ENCODE results near the gene TBX1.
"Not testable (repeated sequence)": the region's sequence is repeated elsewhere in the genome, so short reads cannot be mapped to it uniquely, and the experiment has no call there.

Gene TBX1

DNA sequence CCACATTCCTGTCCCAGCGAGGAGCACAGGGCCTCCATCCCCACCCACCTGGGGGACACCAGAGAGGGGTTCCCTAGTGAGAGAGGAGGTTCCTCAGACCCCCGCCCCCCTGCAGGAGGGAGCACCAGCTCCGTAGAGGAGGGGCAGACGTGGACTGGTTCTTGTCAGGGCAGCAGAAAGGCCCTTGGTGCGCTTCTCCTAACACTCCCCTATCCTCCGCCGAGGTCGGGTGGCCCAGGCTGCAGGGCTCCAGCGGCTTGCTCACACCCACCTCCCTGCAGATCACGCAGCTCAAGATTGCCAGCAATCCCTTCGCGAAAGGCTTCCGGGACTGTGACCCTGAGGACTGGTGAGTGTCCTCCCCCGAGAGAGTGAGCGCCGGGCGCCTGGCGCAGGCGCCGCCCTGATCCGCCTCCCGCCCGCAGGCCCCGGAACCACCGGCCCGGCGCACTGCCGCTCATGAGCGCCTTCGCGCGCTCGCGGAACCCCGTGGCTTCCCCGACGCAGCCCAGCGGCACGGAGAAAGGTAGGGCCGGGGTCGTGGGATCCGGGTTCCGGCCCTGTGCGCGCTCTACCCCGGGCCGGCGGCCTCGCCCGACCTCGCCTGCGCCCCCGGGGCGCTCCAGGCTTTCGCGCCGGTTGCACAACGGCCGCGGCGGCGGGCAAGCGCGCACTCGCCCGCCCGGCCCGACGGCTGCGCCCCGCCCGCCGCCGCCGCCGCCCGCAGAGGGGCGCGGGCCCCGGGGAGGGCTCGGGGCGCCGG lies 5.1 kb downstream of the TBX1 start:
- peak; percentile 13 for DNase-seq (ENCODE audit: low spot score)

DNA sequence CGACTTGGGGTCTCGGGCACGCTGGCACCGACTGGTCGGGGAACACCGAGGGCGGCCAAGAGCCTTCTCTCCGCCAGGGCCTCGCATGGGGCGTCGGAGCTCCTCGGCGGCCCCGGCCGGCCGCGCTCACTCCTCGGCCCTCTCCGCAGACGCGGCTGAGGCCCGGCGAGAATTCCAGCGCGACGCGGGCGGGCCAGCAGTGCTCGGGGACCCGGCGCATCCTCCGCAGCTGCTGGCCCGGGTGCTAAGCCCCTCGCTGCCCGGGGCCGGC lies 5.6 kb downstream of the TBX1 start:
- DNase-seq (ENCODE audit: low spot score) = no peak

DNA sequence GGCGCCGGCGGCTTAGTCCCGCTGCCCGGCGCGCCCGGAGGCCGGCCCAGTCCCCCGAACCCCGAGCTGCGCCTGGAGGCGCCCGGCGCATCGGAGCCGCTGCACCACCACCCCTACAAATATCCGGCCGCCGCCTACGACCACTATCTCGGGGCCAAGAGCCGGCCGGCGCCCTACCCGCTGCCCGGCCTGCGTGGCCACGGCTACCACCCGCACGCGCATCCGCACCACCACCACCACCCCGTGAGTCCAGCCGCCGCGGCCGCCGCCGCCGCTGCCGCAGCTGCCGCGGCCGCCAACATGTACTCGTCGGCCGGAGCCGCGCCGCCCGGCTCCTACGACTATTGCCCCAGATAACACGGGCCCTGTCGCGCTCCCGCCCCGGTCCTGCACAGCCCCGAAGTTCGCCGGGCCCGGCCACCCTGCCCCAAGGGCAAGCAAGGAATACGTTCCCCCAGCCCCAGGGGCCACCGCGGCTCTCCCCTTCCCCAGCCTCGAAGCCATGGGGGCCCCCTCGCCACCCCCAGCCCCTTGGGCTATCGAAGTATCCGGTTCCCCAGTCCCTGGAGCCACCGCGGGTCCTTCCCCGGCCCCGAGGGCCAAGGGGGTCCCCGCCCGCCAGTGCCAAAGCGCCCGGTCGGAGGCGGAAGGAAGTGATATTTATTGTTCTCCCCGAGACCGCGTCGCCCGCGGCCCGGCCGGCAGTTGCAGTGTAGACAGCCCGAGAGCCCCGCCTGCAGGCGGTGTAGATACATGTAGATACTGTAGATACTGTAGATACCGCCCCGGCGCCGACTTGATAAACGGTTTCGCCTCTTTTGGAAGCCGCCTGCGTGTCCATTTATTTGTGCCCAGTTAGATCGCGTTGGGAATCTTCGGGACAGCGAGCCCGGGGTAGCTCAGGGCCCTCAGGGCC lies 6.2 kb downstream of the TBX1 start:
- peak; percentile 80 for DNase-seq (ENCODE audit: low spot score)

DNA sequence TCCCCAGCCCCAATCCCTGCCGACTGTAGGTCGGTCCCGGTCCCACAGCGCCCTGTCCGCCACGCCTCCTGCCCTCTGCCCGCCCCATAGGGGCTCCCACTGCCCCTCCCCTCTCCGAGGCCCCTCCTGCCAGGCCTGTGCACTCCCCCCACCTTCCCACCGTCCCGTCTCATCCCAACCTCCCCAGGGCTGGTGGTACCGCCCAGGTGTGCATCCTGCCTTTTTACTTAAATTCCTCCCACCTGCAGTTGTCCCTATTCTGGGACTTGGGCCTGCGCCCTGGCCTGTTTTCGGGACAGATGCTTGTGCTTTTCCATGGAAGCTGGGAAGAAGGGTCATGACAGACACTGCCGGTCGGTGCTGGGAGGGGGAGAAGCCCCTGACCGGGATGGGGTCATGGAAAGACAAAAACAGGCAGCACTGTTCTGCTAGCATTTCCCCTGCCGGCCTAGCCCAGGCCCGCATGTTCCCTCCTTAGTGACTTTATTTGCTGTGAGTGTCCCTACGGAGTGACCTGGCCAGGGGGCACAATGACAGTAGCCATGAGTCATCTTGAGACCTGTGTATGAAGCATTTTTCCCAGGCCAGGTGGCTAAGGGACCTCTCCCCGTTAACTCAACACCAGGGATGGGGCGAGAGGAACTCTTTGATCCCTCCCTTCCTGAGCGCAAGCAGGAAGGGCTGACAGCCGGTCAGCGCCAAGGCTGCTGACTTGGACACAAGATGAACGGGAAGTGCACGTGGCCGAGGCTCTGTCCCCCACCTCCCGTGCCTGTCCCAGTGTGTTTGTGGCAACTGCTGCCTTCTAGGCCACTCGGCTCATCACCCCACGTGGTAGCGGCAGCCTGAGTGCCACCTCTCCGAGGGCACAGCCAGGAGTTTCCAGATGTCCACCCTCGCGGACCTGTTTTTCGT lies 7.1 kb downstream of the TBX1 start:
- peak; percentile 49 for DNase-seq (ENCODE audit: low spot score)

DNA sequence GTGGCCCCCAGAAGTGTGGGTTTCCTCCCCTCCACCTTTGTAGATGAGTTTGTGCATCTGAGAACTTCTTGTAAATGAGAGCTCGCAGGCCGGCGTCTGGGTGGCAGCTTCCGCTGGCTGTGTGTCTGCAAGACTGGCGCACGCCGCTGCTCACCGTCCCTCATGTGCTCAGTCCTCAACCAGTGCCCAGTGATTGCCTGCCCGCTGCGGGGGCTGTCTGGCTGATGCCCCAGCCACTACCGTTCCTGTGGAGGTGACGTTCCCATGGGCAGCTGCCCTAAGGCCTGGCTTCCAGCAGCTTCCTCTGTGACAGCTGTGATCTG lies 8.8 kb downstream of the TBX1 start:
- DNase-seq (ENCODE audit: low spot score) = no peak

DNA sequence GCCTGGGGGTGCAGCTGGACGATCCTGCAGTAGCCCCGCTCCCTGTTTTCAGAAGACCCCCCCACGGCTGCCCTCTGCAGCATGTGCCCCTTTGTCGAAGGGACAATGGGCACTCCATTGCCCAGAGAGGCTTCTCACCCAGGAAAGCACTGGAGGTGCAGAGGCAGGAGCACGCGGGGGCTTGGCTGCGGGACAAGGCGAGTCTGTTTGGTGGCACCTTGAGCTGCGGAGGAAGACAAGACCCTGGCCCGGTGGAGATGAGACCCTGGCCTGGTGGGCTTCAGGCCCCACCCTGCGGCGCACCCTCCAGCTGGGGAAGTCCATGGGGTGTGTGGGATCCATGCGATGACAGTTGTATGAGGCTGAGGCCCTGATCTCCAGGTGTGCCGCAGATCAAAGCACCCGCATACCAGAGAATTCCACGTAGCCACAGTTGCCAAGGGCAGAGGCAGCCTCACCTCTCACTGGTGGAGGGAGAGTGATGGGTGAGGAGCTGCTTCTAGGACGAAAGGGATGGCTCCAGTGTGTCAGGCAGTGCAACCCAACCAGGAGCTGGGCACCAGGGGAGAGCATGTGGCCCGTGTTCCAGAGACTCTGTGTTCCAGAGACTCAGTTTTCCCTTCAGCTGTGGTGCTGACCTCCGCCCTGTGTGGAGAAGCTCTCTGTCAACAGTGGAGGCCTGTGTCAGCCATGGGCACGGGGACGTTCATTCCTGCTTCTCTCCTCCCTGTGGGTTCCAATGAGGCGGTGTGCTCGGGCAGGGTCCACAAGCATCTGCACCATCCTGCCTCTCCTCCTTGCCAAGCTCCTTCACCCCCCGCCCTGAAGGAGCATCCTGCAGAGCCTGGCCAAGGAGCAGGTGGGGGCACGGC lies 10.0 kb downstream of the TBX1 start:
- peak; percentile 85 for DNase-seq (ENCODE audit: low spot score)

DNA sequence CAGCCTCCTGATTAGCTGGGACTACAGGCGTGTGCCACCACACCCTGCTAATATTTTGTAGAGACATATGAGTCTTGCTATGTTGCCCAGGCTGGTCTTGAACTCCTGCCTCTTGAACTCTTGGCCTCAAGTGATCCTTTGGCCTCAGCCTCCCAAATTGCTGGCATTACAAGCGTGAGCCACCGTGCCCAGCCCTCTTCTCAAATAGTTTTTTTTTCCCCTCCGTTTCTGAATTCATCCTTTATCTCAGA lies 11.8 kb downstream of the TBX1 start:
- DNase-seq (ENCODE audit: low spot score) = no peak

DNA sequence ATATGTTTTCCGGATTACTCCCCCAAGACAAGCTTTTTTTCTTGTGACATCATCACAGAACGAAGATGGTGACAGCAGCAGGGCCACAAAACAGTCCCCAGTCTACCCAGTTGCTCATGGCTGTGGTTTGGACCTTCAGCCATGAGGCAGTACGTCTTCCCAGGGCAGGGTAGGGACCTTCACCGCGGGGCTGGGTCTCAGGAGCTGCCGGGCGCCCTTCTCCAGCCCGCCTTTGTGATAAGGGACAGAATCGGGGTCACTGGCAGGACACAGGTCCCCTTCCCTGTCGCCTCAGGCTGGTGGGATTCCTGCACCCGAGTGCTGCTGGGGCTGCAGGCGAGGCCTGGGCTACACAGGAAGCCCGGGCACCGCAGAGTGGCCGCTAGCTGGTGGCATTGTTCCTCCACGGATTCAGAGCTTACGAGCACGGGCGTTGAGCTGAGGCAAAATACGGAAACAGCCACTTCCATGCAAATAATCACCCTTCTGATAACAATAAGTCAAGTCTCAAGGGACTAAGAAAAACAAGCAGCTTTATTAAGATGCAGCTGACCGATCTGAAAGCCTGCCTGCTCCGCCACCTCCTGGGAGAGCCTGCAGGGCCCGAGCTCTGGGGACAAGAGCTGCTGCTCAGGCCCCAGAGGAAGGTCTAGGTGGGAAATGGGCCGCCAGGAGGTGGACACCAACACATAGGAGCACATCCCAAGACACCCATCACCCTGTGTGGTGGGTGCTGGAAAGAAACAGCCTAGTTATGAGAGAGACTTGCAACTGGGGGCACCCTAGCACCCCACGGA lies 12.3 kb downstream of the TBX1 start:
- DNase-seq (ENCODE audit: low spot score) = no peak

DNA sequence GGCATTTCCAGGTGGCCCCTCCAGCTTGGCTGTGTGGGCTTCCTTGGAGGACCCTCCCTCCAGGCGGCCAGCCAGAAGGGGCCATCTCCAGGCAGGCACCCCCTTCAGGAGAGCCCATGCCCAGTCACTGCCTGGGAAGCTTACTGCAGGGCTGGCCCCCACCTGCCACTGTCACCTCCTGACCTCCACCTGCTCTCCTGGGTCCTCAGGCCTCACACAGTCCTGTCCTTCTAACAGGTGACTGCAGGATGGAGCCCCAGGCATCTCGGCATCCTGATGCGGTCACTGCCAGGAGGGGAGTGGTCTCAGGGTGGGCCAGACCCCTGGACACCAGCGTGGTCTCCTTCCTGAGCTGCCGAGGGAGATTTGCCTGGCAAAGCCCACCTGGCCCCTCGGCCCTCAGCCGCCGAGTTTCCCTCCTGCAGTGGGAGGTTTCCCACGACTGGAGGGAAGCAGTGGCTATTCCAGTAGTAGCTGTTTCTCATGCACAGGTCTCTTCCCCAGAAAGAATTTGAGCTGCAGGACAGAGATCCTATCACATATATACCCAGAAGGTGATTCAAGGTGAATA lies 13.0 kb downstream of the TBX1 start:
- DNase-seq (ENCODE audit: low spot score) = no peak

DNA sequence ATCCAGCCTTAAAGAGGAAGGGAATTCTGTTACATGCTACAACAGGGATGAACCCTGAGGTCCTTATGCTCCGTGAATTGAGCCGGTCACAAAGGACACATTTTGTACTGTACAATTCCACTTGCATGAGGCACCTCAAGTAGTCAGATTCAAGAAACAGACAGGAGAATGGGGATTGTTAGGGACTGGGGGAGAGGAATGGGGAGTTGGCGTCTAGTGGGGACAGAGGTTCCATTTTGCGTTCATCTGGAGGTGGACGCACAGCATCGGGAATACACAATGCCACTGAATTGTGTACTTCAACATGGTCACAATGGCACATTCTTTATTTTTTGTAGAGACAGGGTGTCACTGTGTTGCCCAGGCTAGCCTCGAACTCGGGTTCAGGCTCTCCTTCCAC lies 14.1 kb downstream of the TBX1 start:
- no peak for DNase-seq (ENCODE audit: low spot score)

DNA sequence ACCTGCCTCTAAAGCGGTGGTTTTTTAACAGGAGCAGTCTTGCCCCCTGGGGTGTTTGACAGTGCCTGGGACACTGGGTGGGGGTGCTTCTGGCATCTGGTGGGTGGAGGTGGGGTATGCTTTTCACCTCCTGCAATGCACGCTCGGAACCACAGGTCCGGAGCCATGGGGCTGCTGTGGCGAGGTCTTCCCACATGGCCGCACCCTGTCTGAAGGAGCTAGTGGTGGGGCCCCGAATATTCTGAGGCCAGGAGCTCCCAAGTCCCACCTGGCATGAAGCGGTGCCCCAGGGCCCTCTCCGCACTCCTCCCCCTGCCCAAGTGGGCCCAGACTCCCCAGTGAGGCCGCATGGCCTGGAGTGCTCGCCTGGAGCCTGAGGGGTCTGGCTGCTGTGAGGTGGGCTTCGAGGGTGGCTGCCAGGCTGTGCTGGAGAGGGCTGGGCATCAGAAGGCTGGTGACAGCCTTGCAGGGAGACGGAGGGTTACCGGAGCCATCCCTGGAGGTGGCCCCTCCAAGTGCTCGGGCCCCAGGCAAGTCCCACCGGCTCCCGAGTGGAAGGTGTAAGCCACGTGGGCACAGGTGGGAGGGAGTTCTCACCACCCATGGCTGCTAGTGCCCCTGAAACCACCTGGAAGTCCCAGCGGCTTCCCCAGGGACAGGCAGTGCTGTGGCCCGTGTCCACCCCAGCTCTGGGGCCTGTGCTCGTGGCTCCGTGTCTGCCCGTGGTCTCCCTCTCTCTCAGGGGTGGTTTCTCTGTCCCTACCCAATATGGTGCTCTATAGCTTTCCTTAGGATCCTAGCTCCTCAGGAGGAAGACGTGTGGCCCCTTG lies 15.1 kb downstream of the TBX1 start:
- no peak for DNase-seq (ENCODE audit: low spot score)

DNA sequence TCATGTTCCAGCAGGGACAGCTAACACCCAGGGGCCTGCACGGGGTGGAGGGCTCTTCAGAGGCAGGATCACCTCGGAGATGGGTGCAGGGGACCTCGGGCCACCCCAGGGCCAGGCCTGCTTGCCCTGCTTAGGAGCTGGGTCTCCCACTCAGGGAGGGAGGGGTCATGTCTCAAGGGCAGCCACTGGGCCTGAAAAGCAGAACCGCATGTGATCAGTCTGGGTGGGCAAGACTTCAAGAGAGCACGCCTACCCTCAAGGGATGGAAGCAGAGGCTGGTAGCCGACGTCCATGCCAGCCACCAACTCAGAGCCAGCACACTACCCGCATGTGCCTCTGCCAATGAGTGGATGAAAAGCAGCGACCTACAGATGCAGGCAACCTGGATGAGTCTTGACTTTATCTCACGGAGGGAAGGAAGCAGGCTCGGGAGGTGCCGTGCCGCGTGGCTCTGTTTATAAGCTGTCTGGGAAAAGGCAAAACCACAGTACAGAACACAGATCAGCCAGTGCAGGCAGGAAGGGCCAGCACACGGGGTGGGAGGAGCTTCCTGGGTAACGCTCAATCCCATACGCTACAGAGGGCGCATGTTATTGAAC lies 16.0 kb downstream of the TBX1 start:
- DNase-seq (ENCODE audit: low spot score) = no peak

DNA sequence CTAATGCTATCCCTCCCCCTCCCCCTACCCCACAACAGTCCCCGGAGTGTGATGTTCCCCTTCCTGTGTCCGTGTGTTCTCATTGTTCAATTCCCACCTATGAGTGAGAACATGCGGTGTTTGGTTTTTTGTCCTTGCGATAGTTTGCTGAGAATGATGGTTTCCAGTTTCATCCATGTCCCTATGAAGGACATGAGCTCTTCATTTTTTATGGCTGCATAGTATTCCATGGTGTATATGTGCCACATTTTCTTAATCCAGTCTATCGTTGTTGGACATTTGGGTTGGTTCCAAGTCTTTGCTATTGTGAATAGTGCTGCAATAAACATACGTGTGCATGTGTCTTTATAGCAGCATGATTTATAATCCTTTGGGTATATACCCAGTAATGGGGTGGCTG lies 16.6 kb downstream of the TBX1 start:
- not testable (repeated sequence) for DNase-seq (ENCODE audit: low spot score)

DNA sequence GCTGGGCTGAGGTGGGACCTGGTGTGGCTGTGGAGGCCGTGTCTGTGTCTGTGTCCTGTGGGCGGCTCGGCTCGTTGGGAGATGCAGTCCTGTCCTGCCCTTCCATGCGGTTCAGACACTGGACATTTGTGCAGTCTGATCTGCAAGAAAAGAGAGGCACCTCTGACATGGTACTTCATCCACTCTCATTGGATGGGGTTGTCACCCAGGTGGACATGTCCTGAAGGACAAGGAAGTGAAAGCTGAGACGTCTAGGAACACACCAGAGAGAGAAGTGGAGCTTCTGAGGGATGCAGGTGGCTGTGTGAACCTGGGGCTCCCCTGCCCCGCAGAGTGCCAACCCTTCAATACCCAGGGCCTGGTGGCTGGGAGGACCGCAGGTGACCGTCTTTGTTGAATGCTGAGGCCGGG lies 18.4 kb downstream of the TBX1 start:
- DNase-seq (ENCODE audit: low spot score) = no peak

DNA sequence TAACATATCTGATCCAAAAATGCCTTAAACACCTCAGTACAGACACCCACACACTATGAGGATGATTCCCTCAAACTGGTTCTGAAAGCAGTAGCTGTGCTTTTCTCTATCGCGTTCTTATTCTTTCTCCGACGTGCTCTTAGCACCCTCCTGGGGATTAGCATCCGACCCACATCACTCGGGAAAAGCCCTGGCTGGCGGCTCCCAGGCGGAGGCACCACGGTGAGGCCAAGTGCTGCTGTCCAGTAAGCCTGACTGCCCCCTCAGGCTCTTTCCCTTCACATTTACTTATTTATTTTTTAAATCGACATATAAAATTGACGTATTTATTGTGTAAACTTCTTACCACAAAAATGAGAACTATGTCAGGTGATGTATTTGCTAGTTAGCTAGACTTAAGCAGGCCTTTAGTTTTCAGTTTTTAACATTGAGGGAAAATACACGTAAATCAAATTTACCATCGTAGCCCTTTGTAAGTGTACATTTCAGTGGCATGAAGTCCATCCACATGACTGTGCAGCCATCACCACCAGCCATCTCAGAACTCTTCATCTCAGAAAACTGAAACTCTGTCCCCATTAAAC lies 19.2 kb downstream of the TBX1 start:
- DNase-seq (ENCODE audit: low spot score) = no peak

DNA sequence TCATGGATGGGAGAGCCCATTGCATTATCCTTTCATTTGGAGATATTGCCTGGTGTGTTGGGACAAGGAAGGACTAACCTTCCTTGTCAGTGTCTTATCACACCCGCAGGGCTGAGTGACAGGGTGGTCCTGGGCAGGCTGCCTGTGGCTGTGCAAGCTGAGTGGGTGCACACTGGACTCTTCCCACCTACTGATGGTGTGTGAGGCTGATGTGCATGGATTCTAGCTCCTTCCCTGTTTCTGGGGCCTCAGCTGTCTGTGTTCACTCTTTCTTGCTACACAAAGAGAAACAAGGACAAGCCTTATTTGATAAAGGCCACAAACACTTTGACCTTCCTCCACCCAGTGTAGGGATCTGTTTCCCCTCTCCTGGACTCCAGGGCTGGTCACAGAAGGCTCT lies 22.0 kb downstream of the TBX1 start:
- no peak for DNase-seq (ENCODE audit: low spot score)

DNA sequence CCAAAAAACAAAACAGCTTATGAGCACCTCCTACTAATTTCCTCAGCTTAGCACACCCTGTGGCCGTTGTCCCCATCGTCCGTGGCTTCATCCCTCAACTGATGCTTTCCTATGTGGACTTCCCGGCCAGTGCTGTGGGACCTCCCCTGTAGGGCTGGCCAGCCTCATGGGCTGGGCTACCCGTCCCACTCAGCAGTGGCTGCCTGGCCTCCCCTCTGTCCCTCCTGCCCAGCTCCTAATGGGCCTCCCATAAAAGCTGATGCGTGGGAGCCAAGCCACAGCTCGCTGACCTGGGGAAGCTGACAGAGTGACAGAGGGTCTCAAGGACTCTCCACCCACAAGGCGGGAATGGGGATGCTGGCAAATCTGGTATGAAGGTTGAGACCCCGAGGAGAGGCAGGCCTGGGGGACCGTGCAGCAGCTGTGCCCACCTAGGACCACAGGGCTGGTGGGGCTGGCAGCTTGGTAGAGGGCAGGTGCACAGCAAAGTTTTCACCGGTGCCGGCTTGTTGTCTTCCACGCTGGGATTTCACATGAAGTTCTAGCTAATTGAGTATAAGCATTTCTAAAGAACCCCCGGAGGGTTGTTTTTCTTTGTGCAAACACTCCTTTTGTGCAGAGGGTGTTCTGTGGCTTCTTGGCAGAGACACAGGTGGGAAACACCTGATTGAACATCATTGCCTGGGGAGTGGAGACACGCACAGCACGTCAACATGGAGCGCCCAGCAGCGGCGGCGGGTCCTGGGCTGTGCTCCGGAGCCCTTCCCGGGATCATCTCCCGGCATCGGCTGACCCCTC lies 23.2 kb downstream of the TBX1 start:
- no peak for DNase-seq (ENCODE audit: low spot score)
